NOMO-1 (cell line): ENCODE data around the gene CIDEA.

Source experiments
- DNase-seq, 2 experiments: peaks; one replicate each; lab custom pipeline; 2025; ENCODE audit not compliant: unreplicated experiment in 2 of 2; lab: John Stamatoyannopoulos, UW

Gene CIDEA

DNA sequence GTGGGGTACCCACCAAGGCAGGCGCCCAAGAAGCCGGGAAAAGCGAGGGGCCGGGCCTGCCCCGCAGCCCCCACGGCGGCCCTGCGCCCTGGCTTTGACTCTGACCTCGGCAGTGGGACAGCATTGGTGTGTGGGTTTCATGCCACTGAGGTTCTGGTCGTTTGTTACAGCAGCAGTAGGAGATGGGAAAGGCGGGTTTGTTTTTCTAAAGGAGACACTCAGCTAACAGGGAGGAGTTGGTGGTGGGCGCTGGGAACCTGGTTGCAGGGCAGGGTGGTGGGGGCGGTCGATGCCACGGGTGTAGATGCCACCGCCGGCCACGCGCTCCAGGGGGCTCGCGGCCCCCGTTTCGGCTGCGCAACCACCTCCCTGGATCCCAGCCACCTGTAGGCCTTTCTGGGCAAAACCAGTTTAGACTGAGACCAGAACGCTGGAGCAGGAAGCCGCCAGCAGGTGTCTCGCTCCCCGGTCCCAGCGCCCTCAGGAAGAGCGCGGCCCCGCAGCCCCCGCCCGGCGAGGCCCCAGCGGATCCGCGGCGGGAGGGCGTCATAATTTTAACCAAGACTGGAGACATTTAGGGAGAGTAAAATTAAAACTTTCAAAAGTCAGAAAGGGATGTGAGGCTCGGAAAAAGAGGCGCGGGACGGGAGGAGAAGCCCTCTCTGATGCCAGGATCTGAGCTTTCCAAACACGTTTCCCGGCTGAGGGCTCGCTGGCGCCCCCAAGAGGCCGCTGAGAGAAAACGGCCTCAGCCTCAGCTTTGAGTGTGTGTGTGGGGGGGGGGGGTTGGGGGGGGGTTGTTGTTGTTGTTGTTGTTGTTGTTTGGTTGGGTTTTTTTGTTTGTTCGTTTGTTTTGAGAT is 17.4 kb downstream of the CIDEA start:
- peak; percentile 56 to 63 for DNase-seq

GRCh38 chr18:12274793-12275192 is 20.6 kb downstream of the CIDEA start:
- DNase-seq: no peak

GRCh38 chr18:12276736-12277554 is 22.8 kb downstream of the CIDEA start:
- no peak for DNase-seq

- DNase-seq: no peak
Measured at GRCh38 chr18:12278215-12278671, 24.1 kb downstream of the CIDEA start.

DNA sequence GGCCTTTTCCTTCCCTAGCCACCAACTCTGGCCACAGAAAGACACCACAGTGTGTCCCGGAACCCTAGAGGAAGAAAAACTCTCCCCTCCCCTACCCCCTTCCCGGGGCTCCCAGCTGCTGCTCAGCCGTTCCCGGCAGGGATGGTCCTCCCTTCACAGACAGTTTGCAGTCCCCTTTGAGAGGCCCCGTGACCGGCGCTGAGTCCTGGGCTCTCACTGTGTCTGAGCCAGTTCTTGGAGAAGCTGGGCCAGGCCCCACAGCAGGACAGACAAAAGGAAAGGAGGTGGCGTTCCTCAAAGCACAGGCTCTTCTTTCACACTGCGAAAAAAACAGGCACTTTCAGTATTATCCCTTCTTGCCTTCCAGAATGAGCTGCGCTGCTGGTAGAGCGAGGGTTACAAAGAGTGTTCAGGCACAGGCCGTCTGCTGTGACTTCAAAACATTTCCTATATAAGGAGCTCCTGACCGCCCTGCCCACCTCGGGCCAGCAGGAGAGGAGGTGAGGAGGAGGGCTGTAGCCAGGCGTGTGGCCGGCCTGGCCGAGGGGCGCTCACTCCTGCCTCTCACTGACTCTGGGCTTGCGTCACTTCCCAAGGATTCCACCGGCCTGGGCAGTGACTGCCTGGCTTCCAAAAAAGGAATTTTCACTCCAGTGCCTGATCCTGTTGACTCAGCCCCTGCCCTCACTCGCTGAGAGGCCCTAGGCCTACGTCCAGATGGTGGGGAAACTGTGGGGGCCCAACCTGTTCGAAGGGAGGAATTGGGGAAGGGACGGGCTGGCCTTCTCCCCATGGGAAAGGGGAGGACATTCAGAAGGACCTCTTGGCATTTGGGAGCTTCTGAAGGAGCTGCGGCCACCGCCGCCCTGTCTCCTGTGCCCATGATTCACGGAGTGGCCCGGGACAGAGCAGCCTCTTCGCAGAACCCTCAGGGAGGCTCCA is 24.9 kb downstream of the CIDEA start:
- no peak for DNase-seq

DNA sequence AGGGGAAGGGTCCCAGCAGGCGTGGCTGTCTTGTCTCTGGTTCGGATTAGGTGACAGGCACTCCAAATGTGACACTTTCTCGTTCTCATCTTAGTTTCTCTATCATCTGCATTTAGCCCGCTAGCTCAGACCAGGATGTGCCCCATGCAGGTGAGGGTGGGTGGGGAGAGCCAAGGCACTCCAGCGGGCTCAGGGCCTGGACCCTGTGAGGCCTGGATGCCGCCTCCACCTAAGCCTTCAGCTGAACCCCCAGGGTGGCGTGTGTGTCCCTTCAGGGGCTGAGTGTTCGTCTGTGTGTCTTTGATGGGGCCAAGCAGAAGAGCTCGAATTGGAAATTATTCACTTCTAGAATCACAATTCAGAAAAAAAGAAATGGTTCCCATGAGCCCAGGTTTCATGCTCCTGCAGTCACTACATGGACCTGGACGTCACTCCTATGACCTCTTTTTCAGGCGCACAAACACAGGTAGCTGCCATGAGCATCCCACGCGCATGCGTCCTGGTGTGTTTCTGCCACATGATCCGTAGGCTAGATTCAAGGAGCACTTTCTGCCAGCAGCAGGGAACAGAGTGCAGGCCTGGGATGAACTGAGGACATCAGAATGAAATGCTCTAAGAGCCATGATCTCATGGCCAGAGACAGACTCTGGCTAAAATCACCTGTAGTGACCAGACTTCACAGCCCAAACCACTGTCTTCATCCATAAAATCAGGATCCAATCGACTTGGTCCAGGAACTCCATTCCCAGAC is 25.8 kb downstream of the CIDEA start:
- no peak for DNase-seq

DNA sequence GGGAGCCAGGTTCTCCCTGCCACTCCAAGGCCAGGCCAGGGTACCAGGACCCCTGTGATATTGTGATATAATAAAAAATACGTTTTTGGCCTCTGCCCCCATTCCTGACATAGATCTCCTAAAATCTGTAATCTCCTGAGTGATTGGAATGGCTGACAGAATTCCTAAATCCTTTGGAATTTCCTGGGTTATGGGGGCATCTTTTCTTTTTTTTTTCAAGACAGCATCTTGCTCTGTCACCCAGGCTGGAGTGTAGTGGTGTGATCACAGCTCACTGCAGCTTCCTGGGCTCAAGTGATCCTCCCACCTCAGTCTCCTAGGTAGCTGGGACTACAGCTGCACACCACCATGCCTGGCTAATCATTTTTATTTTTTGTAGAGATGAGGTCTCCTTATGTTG is 27.7 kb downstream of the CIDEA start:
- no peak for DNase-seq

DNA sequence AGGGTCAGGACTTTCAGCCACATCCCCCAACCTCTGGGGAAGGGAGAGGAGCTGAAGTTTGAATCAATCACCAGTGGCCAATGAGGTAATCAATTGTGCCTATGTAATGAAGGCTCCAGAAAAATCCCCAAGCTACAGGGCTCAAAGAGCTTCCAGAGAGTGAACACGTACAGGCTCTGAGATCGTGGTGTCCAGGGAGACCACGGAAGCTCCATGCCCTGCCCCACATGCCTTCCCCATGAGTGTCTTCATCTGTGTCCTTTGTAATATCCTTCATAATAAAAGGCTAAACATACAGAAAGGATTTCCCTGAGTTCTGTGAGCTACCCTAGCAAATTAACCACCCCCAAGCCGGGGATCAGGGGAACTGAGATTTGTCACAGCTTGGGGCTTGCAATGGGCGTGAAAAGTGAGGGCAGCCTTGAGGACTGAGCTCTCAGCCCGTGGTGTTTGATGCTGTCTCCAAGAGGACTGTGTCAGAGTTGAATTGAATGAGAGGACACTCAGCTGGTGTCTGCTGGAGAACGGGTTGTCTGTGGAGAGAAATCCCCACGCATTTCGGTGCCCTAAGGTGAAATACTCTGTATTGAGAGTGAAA is 28.4 kb downstream of the CIDEA start:
- no peak for DNase-seq

- DNase-seq: no peak
Measured at GRCh38 chr18:12283256-12283655, 29.1 kb downstream of the CIDEA start.

GRCh38 chr18:12283666-12284065 is 29.5 kb downstream of the CIDEA start:
- DNase-seq: no peak

GRCh38 chr18:12287131-12287681 is 33.0 kb downstream of the CIDEA start:
- no peak for DNase-seq

DNA sequence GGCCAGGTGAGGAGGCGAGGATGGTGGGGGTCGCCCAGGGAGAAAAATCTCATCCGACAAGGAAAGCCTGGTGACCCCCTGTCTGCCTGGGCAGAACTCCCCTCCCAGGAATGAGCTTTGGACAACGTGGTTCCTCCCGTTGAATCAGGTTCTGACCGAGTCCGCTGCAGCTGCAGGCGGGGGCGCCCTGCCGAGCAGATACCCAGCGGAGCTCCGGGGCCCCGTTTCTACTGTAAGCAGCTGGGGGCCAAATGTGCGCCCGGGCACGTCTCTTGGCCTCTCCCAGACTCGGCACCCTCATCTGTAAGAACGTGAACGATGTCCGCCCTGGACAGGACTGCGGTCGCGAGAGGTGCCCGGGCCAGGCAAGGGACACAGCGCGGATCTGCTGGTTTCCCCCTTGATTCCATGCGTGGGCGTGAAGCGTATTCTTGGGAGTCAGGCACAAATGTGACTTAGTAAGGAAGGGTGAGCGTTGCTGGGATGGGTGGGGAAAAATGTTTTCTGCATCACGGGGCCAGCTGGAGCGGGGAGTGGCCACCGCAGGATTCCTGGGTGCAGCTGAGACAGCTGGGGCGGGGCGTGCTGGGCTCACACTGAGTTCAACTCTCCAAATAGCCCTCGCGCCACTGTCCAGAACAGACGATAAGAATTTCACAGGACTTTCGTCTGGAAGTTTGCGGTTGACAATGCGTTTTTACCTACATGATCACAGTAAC is 33.7 kb downstream of the CIDEA start:
- DNase-seq: no peak

- no peak for DNase-seq
Measured at GRCh38 chr18:12288403-12288755, 34.2 kb downstream of the CIDEA start.

DNA sequence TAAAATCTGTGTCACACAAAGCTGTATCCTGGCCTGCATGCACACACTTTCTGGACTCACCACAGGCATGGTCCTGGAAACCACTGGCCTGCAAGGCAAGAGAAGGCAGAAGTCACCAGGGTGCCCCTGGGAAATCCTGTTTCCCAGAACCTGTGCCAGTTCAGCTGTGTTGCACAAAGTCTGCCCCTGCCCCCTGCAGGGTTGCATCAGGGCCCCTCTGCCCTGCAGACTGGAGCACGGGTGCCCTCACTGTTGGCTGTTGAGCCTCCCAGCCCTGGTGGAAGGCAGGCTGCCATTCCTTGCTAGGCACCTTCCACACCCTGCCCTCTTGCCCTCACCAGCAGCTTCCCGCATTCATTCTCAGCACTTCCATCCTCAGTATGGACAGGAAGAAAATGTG is 35.9 kb downstream of the CIDEA start:
- no peak for DNase-seq

DNA sequence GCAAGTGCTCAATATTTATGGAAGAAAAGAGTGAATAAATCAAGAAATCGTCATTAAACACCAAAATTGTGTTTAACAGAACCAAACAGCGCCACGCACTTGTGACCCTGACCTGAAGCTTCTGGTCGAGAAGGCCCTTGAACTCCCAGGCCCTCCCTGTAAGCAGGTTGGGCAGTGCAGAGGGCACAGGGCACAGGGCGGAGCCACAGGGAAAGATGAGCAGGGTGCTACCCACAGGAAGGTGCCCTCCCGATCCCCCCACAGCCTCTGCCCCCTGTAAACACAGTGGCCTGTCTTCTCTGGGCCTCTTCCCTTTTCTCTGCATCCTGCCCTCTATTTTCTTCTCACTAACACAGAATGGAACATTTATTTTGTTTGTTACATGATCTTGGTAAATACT is 37.0 kb downstream of the CIDEA start:
- DNase-seq: no peak

- DNase-seq: no peak
Measured at GRCh38 chr18:12291690-12292089, 37.5 kb downstream of the CIDEA start.

GRCh38 chr18:12293831-12294230 is 39.7 kb downstream of the CIDEA start:
- no peak for DNase-seq

DNA sequence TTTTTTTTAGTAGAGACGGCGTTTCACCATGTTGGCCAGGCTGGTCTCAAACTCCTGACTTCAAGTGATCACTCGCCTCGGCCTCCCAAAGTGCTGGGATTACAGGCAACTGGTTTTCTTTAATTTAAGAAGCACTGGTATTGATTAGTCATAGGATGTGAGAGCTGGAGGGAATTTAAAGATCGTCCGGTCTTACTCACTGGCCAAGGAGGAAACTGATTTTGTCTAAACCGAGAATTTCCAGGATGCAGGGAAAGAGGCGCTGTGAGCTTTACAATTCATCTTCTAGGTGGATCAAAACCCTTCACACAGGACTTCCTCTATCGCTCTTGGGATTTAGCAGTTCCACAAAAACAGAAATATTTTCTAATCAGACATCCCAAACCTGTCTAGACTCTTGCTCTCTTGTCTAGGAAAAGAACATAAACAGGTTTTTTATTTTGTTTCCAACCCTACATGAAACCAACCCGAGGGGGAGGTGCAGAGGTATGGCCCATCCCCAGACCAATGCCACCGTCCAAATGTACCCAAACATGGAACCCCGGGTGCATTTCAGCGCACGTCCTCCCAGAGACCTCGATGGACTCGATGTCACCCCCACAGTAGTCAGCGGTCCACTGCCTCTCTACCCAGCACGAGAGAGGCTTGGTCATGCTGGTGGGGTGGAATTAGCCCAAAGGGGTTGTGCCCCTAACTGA is 41.4 kb downstream of the CIDEA start:
- no peak for DNase-seq
